BJ (cell line): ENCODE data around the gene PRR20E. TPM values are rescaled to one million over a fixed set of nuclear protein-coding genes. Genes with fewer than 3 reads are reported as not detected.
"Not testable (repeated sequence)": the region's sequence is repeated elsewhere in the genome, so short reads cannot be mapped to it uniquely, and the experiment has no call there.

Experiments used
- CTCF ChIA-PET: fragments of 350-600 bp; formaldehyde crosslinking; extraction: SDS; loops from one replicate; lab custom pipeline; 2021; ENCODE audit warnings: antibody characterized with exemption, inconsistent platforms; lab: Yijun Ruan, JAX
- POLR2A ChIA-PET: fragments of 300-600 bp; sonication (Branson Sonifier 250); formaldehyde crosslinking; extraction: SDS; loops from one replicate; lab custom pipeline; 2021; ENCODE audit warnings: antibody characterized with exemption; lab: Charles Lee
- DNase-seq: peaks from one replicate; pipeline ENCODE4 v3.0.0-alpha.2; 2011; ENCODE audit warnings: low read depth
- H3K27me3 ChIP-seq: 2 replicates; pipeline ENCODE4 v1.6.0; 2011; ENCODE audit warnings: low read length; ENCODE audit not compliant: control insufficient read depth, insufficient read depth
- H3K36me3 ChIP-seq: 2 replicates; pipeline ENCODE4 v1.5.1; 2011; ENCODE audit warnings: low read length; ENCODE audit not compliant: control insufficient read depth, insufficient read depth
- H3K4me3 ChIP-seq: 2 replicates; pipeline ENCODE4 v1.5.1; 2011; ENCODE audit warnings: low read depth, mild to moderate bottlenecking, control low read depth, low read length
- CTCF ChIP-seq: IDR thresholded peaks from 2 replicates; pipeline ENCODE4 v1.5.1; 2011; ENCODE audit warnings: low read depth, mild to moderate bottlenecking, control low read depth, inconsistent platforms, low read length, moderate library complexity; ENCODE audit not compliant: insufficient read depth
- polyA plus RNA-seq: library from polyadenylated mRNA; depleted of rRNA; stranded (reverse); fragments of >200 nt; gene quantifications from 2 replicates; pipeline ENCODE4 v1.2.3, GENCODE V29; 2011; rRNA removed
- small RNA-seq: library from RNA; depleted of rRNA; stranded (forward); fragments of <200 nt; gene quantifications from one replicate; pipeline ENCODE3, GENCODE V24; 2012; ENCODE audit warnings: low replicate concordance, low read depth; ENCODE audit not compliant: insufficient read length

The PRR20E gene
- polyA plus RNA-seq, 1 experiment: not detected

DNA sequence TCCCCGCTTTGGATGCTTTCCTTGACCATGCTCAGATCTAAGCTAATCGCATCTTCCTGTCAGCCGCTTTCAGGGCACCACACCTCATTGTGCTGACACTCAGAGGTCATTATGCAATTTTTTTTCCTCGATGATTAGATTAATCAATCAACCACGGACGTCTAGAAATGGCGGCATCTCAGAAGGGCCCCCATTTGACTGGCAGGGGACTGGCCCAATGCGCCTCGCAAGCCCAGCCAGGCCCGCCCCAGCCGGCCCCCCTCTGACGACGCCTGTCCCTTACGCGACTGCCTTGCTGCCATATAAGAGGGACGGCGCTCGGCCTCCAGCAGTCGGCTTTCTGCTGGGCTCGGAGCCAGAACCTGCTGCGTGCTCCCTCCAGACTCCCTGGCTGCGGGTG lies 19.8 kb upstream of the PRR20E start, which contains the start of gene PRR20B:
Gene PRR20B, plus strand, starts transcription at position 301 of the 400 bp plus-strand sequence. CDS start 387 bp downstream, outside the sequence.
- H3K36me3 ChIP-seq, DNase-seq, POLR2A ChIA-PET, CTCF ChIA-PET, H3K4me3 ChIP-seq, H3K27me3 ChIP-seq: not testable (repeated sequence)

DNA sequence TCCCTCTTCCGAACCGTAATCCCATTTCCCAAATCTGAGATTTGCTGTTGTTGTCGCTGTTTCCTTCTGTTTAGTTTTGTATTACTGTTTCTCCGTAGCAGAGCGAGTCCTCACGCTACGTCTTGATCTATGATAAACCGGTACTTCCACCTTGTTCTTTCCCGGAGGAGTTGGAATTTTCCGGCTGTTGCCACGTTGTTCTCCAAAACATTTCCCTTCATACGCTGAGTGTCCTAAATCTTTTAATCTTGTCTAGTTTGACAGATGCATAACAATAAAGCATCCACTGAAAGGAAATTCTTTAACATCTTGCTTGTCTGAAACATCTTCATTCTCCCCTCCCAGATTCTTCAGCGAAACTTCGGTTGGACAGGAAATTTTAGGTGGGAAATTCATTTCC lies 18.9 kb upstream of the PRR20E start:
- H3K4me3 ChIP-seq, H3K27me3 ChIP-seq, DNase-seq, CTCF ChIA-PET, POLR2A ChIA-PET, H3K36me3 ChIP-seq: not testable (repeated sequence)

- H3K4me3 ChIP-seq, DNase-seq, H3K27me3 ChIP-seq, H3K36me3 ChIP-seq, POLR2A ChIA-PET, CTCF ChIA-PET: not testable (repeated sequence)
These were observed 13.2 kb upstream of the PRR20E start, which contains the start of gene PRR20C for GRCh38 chr13:57153761-57154160. PRR20C (plus strand) TSS chr13:57154061; CDS start chr13:57154448, 387 bp downstream.

GRCh38 chr13:57160332-57160731 lies 6.7 kb upstream of the PRR20E start, which contains the start of gene PRR20D:
PRR20D (plus strand) TSS chr13:57160632; CDS start chr13:57161019, 387 bp downstream.
- H3K27me3 ChIP-seq, H3K4me3 ChIP-seq, H3K36me3 ChIP-seq, POLR2A ChIA-PET, DNase-seq, CTCF ChIA-PET: not testable (repeated sequence)

GRCh38 chr13:57191667-57192066 lies 24.7 kb downstream of the PRR20E start:
- no peak for DNase-seq
- TF ChIP-seq CTCF: no peak
- no peaks in the 10 kb centered on the region for H3K36me3 ChIP-seq
- no peak overlapping the region for H3K4me3 ChIP-seq
- H3K27me3 ChIP-seq: no peaks in the 10 kb centered on the region
- ChIA-PET POLR2A (no interaction called here), CTCF (no interaction called here)

DNA sequence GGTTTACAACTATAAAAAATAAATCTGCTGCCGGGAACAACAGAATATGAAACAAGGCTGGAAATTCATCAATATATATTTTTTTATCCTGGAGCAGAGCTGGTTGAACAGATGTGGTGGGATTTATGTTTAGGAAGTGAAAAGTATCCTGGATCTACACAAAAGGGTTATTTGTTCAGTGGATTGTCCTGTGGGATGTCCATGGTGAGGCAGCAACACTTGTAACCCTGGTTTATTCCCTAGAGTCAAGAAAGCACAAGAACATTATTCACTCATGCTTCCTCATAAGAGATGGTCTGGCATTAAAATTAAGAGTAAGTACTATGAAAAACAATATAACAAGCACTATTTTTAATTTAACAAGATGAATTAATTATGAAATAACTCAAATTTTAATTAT lies 46.0 kb downstream of the PRR20E start:
- Histone ChIP-seq H3K27me3 (no peaks in the 10 kb centered on the region), H3K4me3 (no peak overlapping the region), H3K36me3 (no peaks in the 10 kb centered on the region)
- no peak for TF ChIP-seq CTCF
- ChIA-PET CTCF (no interaction called here), POLR2A (no interaction called here)
- no peak for DNase-seq

Small RNAs within 50 kb of the gene (small RNA-seq; reads per million reads assigned to genes)
- gene PRR20FP: not detected

Other genes with a start within 250 kb of the PRR20E start
- not detected in 2 replicates for gene PRR20A, start 26.3 kb upstream of the PRR20E start, polyA plus RNA-seq
- gene PRR20B, start 19.7 kb upstream of the PRR20E start, polyA plus RNA-seq: not detected in 2 replicates
- gene PRR20C, start 13.1 kb upstream of the PRR20E start, polyA plus RNA-seq: not detected in 2 replicates
- gene PRR20D, start 6.6 kb upstream of the PRR20E start, polyA plus RNA-seq: not detected in 2 replicates